ENCODE measurements around the gene IPCEF1.
"Not testable (repeated sequence)": the region's sequence is repeated elsewhere in the genome, so short reads cannot be mapped to it uniquely, and the experiment has no call there.

Gene IPCEF1

DNA sequence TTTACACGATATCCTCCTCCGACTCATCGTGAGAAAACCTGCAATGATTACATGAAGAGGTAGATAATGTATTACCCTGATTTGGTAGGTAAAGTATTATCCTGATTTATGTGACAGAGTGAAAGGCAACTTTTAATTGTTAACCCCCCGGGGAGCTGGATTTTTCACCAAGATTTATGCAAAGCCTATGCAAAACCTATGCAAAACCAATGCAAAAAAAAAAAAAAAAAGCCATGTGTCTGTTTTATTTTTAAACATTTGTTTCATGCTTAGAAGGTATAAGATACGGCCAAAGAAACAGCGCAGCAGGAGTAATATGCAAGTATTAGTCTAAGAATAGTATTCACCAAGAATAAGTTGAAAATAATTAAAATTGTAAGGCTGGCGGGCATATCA, 109.9 kb downstream of the IPCEF1 start:
- DNase-seq (ENCODE audit: low spot score) = no peak

DNA sequence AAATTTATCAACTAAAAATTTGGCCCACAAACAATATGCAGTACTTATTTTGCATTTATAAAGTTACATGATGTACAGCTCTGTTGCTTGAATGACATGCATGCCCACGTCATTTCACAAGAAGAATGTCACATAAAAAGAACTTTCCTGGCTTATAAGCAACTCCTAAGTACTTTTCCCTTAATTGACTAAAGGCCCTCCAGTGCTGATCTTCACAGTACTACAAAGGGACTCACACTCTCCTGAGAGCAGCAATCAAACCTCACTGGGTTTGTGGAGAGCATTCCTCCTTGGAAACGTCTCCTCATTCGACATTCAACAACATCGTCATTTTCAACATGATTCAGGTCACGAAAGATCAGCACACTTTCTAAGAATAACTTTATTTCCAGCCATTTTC, 111.1 kb downstream of the IPCEF1 start:
- DNase-seq (ENCODE audit: low spot score) = no peak

DNA sequence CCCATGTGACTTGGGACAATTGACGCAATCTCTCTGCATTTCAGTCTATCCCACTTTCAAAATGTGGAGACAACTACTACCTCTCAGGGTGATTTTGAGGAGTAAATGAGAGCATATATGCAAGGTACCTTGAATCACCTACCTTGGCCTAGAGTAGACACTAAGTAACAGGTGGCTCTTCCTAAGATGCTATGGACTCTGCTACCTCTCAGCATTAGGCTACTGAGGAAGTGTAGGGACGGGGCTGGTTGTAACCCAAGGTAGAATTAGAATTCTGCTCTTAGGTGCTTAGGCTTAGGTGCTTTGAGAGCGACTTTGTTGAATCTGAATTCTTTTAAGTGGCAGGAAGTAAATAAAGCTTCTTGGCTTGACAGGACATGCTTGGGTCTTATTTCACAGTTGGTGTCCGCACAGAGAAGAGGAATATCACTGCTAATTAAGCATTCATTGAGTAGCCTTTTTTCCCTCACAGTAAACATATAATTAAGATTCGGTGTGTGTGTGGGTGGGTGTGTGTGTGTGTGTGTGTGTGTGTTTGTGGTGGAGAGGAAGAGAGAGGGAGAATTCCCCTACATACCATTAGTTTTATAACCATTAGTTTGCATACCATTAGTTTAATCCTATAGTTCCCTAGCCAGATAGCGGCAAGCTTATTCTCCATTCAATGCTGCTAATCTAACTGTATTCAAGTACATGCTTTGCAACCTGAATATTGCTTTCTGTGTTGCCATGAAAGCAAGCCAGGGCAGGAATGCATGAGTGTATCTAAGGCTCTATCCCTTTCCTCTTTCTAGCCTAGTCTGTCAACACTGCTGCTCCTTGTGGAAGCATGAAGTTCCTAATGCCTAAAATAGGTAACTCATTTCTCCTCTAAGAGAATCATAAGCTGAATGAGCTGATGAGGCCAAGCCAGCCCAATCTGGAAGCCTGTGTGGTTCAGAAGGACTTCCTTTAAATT, 112.5 kb downstream of the IPCEF1 start:
- no peak for DNase-seq (ENCODE audit: low spot score)

DNA sequence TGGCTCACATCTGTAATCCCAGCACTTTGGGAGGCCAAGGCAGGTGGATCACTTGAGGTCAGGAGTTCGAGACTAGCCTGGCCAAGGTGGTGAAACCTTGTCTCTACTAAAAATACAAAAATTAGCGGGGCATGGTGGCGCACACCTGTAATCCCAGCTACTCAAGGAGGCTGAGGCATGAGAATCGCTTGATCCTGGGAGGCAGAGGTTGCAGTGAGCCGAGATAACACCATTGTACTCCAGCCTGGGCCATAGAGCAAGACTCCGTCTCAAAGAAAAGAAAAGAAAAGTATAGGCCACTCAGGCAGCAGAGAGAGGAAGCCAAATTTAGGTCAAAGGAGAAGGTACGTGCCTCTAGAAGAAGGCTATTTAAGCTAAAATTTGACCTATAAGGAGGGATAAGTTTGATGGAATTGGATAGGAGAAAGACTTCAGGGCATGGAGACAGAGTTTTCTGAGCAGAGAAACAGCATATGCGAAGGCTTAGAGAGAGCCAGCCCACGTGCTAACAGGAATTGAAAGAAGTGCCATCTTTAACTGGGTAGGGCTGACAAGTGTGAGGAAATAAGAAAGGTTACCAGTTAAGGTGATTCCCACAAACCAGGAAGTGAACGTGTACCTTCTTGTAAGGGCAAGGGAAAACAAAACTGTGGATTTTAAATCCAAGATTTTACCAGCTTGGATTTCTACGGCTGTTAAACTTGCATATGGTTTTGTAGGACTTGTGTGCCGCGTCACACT, 113.8 kb downstream of the IPCEF1 start:
- no peak for DNase-seq (ENCODE audit: low spot score)

DNA sequence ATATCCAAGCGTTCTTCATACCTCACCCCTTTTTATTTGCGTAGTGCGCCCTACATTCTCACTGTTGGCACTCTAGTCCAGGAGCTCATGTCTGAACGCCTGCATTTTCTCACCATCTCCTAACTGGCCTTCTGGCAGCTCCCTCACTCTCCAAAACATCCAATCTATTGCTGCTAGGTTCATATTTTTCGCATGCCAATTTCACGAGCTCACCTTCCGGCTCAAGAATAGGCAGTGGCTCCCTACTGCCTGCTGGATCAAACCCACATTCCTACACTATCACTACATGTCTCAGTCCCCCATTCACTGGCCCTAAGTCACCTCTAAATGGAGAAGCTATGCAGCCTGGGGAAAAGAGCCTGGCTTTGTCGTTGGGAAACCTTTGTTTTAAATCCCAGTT, 115.0 kb downstream of the IPCEF1 start:
- no peak for DNase-seq (ENCODE audit: low spot score)

DNA sequence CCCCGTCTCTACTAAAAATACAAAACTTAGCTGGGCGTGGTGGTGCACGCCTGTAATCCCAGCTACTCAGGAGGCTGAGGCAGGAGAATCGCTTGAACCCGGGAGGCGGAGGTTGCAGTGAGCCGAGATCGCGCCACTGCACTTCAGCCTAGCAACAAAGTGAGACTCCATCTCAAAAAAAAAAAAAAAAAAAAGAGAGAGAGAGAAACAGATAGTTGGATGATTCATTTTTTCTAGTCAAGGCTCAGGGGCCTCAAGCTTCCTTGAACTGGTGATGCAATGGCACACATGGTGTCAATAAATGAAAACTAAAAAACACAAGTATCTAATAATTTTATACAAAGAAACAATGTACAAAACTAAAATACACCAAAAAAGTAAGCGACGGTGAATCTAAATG, 115.5 kb downstream of the IPCEF1 start:
- DNase-seq (ENCODE audit: low spot score) = not testable (repeated sequence)

DNA sequence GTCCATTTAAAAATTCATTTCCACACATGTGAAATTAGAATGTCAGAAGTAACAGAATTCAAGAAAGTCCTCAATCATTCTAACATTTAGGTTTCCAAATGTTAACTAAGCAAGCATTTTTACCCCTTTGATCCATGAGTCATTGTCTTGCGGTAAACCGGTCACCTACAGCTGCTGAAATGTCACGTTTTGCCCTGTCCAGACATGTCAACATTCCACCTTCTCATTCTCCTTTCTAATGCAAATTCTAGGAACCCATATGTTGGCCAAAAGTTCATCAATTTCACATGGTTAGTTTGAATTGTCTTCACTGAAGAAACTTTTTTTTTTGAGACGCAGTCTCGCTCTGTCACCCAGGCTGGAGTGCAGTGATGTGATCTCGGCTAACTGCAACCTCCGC, 117.2 kb downstream of the IPCEF1 start:
- no peak for DNase-seq (ENCODE audit: low spot score)

DNA sequence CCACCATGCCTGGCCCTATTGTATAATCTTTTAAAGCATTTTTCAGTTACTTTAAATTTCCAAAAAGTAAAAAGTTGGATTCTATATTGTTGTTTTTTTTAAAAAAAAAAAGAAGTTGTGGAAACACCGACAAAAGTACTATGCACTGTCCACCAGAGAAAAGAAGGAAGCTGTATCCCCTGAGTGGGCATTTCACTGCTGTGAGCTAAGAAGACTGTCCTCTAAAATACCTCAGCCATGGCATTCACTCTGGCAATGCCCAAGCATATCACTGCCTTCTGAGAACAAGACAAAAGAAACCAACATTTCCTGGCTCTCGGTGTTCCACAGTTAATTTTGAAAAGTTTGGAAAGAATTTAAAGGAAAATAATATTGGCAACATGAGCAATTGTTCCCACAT, 117.8 kb downstream of the IPCEF1 start:
- no peak for DNase-seq (ENCODE audit: low spot score)

DNA sequence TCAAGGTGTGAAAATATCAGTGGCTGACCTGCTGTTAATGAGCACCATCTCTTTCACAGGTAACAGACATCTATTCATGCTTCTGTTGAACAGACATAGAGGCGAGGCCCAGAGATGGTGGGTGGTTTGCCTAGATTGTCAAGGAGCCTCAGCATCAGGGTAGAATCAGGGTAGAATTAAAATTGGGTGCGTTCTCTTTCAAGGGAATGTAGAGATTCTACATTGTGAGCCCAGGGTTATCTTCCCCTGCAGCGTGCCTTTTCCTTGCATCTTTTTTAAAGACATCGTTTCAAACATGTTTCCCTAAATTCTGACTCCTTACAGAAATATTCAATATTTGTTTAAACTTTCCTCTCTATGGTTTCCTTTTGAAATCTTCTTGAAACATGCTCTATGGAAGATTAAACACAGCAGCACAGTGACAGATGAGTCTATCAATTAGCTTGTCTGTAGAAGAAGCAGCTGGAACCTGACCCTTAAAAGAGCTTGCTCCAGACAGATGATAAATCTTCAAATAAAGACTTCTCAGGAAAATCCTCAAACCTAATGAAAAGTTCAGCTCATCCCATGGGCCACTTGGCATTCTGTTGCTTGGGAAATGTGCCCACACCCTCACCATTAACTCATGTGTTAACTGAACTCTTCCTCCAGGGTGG, 119.8 kb downstream of the IPCEF1 start:
- no peak for DNase-seq (ENCODE audit: low spot score)

DNA sequence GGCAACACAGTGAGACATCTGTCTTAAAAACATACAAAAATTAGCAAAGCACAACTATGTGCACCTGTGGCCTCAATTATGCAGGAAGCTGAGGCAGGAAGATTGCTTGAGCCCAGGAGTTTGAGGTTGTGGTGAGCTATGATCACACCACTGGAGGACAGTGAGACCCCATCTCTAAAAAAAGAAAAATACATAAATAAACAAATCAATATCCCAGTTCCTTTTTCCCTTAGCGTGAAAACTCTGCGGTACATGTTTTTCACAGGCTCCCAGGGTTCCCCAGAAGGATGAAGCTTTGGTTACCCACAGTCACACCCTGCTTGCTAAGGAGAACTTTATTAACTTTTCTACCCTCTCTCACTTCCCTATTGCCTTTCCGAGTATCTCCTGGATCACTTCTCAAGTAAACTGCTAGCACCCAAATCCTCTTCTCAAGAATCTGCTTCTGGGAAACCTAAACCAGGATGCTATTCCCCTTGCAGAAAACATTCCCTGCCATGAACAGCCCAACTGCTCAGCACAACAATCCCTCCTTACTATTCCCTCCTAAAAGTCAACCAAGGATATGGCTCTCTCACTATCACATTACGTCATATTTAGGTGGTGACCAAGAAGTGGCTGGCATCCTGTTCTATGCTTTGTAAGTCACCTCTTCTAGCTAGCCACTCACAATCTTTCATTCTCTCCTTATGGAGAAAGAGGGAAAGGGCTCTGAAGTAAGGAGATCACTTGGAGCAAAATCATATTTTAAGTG, 122.4 kb downstream of the IPCEF1 start:
- DNase-seq (ENCODE audit: low spot score) = no peak

DNA sequence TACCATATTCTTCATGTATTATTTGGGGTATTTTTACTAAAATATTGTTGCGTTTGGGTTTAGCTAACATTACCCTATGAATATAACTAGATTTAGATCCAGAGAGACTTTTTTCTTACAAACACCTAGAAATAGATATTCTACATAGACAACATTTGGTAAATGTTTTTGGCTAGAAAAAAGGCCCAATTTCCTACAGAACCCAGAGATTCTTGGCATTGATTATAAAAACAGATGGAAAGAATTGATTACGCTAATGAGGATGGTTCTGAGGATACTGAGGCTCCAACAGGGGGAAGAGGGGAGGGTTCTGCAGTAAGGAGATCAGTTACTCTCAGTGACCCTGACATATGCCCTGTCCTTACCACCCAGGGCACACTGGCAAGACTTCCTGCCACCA, 123.2 kb downstream of the IPCEF1 start:
- no peak for DNase-seq (ENCODE audit: low spot score)

DNA sequence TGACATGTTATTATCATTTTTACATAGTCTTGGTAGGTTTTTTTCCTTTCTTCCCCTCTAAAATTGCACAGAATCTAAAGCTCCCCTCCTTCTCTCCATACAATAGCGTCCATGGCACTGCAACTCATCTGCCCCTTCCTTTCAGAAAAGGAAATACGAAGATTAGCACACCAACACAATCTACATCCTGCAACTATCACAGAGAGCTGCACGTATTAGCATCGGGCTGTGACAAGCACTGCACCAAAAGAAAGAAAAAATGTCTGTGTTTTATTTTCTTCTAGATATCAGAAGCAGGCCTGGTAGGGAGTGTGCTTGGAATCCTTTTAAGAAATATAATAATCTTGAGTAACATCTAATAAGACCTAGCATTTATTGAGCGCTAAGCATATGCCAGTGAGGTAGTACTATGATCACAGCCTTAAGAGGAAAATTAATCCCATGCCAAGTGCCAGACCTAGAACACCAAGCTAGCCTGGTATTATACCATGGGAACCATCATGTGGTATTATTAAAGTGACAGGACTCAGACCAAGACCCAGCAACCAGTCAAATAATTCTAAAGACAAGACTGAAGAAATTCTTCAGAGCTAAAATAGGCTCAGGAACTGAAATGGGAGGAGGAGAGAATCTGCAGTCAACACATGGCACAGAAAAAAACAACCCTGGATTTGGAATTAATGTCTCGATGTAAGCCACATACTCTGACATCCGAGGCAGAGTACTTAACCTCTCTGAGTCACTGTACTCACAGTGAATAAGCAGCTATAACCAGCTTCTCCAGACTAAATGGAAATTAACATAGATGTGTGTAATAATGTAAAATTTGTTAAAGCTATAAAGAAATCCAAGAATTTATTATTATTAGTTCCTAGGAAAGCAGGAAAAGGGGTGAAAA, 124.3 kb downstream of the IPCEF1 start:
- DNase-seq (ENCODE audit: low spot score) = no peak

DNA sequence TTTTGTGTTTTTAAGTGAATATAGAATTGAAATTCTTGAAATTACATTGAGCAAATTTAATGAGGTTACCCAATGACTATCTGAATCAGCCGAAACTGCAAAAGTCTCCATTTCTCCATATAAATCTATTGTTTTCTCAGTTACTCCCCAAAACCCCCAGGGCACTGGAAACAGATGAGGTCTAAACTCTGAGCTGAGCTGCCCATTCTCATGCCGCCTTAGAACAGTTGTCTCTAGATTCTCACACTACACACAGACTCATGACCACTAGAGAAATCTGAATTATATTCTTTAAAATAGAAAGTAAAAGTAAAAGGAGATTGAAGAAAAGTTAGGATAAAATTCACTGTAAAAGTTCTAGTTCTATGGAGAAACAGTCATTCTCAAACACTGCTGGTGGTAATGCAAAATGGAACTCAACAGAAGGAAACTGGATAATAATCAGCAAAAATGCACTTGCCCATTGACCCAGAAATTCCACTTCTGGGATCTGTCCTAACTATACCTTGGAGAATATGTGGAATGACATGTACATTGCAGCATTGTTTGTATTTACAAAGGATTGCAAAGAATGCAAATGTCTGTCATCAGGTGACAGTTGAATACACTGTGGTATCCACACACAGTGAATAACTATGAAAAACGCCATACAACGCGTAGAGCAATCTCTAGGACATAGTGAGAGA, 125.5 kb downstream of the IPCEF1 start:
- no peak for DNase-seq (ENCODE audit: low spot score)

DNA sequence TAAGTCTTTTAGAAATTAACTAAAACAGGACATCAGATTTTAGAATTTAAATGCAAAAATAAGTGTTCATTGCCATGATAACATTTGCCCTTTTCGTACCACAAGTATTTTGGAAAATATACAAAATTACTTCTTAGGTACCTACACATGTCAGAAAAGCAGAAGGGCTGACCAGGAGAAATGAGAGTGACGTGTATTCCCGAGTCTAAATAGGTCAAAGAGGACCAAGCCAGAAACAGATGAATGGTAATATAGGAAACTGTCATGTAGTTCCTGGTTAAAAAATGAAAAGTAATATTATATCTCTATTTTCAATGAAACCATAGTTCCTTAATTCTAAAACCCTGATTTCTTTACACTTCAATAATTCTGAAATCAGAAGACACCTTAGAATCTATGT, 126.2 kb downstream of the IPCEF1 start:
- DNase-seq (ENCODE audit: low spot score) = no peak

DNA sequence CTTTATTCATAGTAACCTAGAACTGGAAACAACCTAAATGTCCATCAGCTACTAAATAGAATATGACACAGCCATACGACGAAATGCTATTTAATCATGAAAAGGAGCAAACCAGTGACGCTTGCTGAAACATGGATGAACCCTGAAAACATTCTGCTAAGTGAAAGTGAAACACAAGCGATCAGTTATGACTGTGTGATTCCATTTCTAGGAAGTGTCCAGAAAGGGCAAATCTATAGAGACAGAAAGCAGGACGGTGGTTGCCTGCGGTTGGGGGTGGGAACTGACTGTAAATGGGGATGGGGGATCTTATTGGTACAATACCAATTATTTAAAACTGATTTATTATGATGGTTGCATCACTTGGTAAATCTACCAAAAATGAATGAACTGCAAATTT, 126.8 kb downstream of the IPCEF1 start:
- no peak for DNase-seq (ENCODE audit: low spot score)

DNA sequence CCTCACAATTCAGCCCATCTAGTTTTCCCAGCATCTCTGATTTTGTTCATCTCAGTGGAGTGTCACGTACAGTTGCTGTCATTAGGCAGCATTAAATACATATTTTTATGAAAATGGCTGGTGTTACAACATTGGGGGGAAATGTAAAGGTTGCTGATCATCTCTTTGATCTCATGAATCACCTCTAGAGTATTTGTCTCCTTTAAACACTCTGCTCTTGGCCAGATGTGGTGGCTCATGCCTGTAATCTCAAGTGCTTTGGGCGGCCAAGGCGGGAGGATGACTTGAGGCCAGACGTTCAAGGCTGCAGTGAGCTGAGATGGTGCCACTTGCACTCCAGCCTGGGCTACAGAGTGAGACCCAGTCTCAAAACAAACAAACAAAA, 128.1 kb downstream of the IPCEF1 start:
- DNase-seq (ENCODE audit: low spot score) = no peak

DNA sequence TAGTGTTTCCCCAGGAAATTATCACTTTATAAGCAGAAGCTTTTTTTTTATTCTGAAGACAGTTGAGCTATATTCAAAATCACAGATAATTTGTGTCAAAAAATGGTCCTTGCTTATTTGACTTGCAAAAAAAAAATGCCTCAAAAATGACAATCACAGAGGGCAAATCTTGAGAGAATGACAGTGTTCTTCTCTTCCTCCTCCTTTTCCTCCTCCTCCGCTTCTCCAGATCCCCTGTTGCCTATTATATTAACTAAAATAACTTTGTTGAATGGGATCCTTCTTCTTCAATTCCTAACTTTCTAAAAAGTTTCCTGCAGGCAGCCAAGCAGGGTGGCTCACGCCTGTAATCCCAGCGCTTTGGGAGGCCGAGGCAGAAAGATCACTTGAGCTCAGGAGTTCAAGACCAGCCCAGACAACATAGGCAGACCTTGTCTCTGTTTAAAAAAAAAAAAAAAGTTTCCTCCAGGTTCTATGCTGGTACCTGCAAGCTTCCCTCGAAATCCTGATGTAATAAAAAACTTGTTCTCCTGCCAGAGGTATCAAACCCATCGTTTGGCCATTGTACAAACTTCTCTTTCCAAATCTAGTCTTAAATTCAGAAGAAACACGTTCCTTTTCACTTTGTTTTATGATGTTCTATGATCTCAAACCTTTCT, 128.6 kb downstream of the IPCEF1 start:
- DNase-seq (ENCODE audit: low spot score) = no peak

DNA sequence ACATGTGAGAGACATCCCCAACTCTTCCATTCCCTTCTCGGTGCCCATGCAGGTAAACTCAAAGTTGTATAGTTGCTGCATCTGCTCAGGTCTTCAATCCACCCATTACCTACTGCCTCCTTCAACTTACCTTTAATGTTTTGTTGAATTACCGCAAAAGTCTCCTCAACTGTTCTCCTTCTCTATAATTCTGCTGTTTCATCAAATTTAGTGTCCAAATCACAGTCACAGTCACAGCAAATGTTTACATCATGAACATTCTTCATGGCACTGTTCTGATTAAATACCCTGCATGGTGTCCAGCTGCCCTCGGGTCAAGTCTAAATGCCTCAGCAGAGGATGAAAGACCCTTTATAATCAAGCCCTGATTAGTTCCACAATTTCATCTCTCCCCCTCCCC, 130.1 kb downstream of the IPCEF1 start:
- no peak for DNase-seq (ENCODE audit: low spot score)

DNA sequence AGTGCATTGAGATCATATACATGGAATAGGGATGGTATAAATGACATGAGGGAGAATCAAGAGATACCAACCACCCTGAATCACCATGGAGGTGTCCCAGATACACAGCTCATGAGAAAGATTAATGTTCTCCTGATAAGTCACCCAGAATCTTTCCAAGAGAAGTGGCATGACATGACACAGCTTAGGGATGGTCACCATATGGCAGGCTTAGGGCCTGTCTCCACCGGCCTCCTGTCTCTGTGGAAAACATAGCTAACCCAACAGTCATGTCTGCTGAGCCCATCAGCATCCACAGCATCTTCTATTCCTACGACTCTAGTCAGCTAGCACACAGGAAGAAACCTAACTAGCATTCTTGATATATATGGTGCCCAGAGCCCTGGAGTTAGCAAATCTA, 133.3 kb downstream of the IPCEF1 start:
- DNase-seq (ENCODE audit: low spot score) = no peak

DNA sequence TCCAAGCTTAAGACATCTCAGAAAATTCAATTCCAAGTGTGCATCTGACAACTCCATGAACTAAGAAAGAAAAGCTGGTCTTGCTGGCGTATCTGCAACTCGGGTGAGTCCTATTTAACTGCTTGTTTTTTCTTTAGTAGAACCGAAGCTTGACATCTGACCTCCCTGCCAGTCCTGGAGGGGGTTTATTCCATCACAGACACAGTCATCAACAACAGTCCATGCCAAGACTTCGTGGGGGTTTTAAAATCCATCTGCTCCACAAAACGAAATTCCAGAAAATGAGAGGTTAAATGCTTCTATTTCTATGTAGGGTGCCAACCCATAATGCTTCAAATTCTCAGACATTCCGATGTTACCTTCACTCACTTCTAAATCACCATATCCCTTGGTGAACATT, 133.9 kb downstream of the IPCEF1 start:
- no peak for DNase-seq (ENCODE audit: low spot score)
